Measurements from ENCODE around the gene CTTN. TPM values are rescaled to one million over a fixed set of nuclear protein-coding genes. Genes with fewer than 3 reads are reported as not detected.

Gene CTTN
- total and polyA plus RNA-seq, 9 of the 15 experiments (the other 6 are each of a cell fraction or from before 2014, with no cell fraction given): 9.9 to 158 (median 99.7) TPM

DNA sequence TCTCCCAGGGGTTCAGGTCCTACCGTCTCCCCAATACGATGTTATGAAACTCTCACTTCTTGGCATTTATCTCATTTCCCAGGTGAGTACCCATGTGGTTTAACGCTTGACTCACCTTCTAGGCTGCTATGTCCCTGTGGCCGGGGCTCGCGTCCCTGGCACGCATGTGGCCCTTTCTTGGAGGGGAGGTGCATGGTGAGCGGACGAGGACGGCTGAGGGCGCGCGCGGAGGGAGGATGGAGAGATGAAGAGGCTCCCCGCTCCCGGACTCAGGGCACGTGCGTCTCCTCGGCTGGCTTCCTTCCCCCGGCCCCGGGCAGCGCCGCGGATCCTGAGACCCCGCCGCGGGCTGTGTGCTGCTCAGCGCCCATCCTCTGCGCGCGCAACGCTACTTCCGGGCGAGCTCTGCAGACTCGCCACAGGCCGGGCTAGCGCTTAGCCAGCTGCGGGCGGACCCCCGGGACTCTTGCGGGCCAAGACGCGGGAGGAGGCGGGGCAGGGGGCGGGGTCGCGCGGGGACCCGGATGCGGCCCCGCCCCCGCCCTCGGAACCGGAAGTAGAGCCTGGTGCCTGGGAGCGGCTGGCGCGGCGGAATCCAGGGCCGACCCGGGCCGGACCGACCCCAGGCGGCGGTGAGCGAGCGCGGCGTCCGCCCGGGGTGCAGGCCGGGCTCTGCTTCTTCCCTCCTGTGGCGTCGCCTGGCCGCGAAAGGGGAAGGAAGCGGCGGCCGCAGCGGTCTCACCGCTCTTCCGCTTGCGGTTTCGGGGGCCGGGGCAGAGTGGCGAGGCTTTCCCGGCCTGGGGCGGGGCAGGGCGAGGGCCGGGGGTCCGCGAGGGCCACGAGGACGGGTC, at the start of gene CTTN (continued):
- TF ChIP-seq, protein P1, sequence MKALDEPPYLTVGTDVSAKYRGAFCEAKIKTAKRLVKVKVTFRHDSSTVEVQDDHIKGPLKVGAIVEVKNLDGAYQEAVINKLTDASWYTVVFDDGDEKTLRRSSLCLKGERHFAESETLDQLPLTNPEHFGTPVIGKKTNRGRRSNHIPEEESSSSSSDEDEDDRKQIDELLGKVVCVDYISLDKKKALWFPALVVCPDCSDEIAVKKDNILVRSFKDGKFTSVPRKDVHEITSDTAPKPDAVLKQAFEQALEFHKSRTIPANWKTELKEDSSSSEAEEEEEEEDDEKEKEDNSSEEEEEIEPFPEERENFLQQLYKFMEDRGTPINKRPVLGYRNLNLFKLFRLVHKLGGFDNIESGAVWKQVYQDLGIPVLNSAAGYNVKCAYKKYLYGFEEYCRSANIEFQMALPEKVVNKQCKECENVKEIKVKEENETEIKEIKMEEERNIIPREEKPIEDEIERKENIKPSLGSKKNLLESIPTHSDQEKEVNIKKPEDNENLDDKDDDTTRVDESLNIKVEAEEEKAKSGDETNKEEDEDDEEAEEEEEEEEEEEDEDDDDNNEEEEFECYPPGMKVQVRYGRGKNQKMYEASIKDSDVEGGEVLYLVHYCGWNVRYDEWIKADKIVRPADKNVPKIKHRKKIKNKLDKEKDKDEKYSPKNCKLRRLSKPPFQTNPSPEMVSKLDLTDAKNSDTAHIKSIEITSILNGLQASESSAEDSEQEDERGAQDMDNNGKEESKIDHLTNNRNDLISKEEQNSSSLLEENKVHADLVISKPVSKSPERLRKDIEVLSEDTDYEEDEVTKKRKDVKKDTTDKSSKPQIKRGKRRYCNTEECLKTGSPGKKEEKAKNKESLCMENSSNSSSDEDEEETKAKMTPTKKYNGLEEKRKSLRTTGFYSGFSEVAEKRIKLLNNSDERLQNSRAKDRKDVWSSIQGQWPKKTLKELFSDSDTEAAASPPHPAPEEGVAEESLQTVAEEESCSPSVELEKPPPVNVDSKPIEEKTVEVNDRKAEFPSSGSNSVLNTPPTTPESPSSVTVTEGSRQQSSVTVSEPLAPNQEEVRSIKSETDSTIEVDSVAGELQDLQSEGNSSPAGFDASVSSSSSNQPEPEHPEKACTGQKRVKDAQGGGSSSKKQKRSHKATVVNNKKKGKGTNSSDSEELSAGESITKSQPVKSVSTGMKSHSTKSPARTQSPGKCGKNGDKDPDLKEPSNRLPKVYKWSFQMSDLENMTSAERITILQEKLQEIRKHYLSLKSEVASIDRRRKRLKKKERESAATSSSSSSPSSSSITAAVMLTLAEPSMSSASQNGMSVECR (CRISPR knock-in tag; IDR thresholded peaks at IDR 0.05): peak; percentile 80; the same call in 1 of the 2 replicates
- TF ChIP-seq PCBP1 (IDR thresholded peaks at IDR 0.05; ENCODE audit: low read depth, low read length, poor library complexity, severe bottlenecking) (peak; percentile 56), ARNT (IDR thresholded peaks at IDR 0.05) (0 out of 4 replicates have a peak, but pooled peaks of 1 of the 2 experiments have one; percentile 13), E2F1 (CRISPR knock-in tag; IDR thresholded peaks at IDR 0.05) (no peak), SMARCC2 (IDR thresholded peaks at IDR 0.05; ENCODE audit: low read depth) (no peak), ZNF121 (CRISPR knock-in tag; conservative IDR thresholded peaks at IDR 0.05) (no peak), CEBPG (CRISPR knock-in tag; IDR thresholded peaks at IDR 0.05) (peak; percentile 21; the same call in 1 of the 2 replicates), CEBPG (tag; conservative IDR thresholded peaks at IDR 0.05 in 1 of 2, IDR thresholded peaks at IDR 0.05 in 1 of 2) (no peak), YY1 (IDR thresholded peaks at IDR 0.05; ENCODE audit: borderline replicate concordance in 1 of 3, control insufficient read depth in 1 of 3, extremely low read depth in 1 of 3, insufficient read depth in 3 of 3, insufficient read length in 1 of 3, insufficient replicate concordance in 2 of 3, low read depth in 1 of 3, low read length in 2 of 3) (peak in 1 of 3 experiments; percentile 50), FIP1L1 (IDR thresholded peaks at IDR 0.05; ENCODE audit: low read depth, low read length, poor library complexity, severe bottlenecking) (peak; percentile 61), FOXA3 (CRISPR knock-in tag; conservative IDR thresholded peaks at IDR 0.05 in 1 of 2, IDR thresholded peaks at IDR 0.05 in 1 of 2) (peak in 1 of 2 experiments; percentile 86; a peak in 2 of 4 replicates), ZC3H4 (CRISPR knock-in tag; IDR thresholded peaks at IDR 0.05; ENCODE audit: borderline replicate concordance) (peak; percentile 57; the same call in 1 of the 2 replicates), ESRRA (IDR thresholded peaks at IDR 0.05; ENCODE audit: borderline replicate concordance, low read depth) (peak; percentile 91; the same call in 1 of the 2 replicates), MYC (IDR thresholded peaks at IDR 0.05; ENCODE audit: low read depth, low read length) (peak; percentile 78), MYC (CRISPR knock-in tag; IDR thresholded peaks at IDR 0.05; ENCODE audit: borderline replicate concordance, low read depth) (peak; percentile 82; the same call in 1 of the 2 replicates)
- TF ChIP-seq, protein P2, sequence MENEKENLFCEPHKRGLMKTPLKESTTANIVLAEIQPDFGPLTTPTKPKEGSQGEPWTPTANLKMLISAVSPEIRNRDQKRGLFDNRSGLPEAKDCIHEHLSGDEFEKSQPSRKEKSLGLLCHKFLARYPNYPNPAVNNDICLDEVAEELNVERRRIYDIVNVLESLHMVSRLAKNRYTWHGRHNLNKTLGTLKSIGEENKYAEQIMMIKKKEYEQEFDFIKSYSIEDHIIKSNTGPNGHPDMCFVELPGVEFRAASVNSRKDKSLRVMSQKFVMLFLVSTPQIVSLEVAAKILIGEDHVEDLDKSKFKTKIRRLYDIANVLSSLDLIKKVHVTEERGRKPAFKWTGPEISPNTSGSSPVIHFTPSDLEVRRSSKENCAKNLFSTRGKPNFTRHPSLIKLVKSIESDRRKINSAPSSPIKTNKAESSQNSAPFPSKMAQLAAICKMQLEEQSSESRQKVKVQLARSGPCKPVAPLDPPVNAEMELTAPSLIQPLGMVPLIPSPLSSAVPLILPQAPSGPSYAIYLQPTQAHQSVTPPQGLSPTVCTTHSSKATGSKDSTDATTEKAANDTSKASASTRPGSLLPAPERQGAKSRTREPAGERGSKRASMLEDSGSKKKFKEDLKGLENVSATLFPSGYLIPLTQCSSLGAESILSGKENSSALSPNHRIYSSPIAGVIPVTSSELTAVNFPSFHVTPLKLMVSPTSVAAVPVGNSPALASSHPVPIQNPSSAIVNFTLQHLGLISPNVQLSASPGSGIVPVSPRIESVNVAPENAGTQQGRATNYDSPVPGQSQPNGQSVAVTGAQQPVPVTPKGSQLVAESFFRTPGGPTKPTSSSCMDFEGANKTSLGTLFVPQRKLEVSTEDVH (IDR thresholded peaks at IDR 0.05; ENCODE audit: low read depth, partially characterized antibody): no peak

Data from K562 (cell line).